IPS DF 4.7 (cell line): ENCODE measurements around the gene DDX51.
"Not testable (repeated sequence)": the region's sequence is repeated elsewhere in the genome, so short reads cannot be mapped to it uniquely, and the experiment has no call there.

Source experiments
- DNase-seq: peaks from one replicate; pipeline ENCODE4 v3.0.0-alpha.2; 2013; ENCODE audit warnings: low spot score; ENCODE audit errors: extremely low read depth

DDX51 gene

GRCh38 chr12:132141976-132142678 lies 2.0 kb downstream of the DDX51 start:
- no peak for DNase-seq

- DNase-seq: no peak
Measured at GRCh38 chr12:132140918-132141841, 2.9 kb downstream of the DDX51 start.

- DNase-seq: no peak
Measured at GRCh38 chr12:132140501-132140900, 3.6 kb downstream of the DDX51 start.

- no peak for DNase-seq
Measured at GRCh38 chr12:132139912-132140311, 4.2 kb downstream of the DDX51 start.

- DNase-seq: no peak
Measured at GRCh38 chr12:132138941-132139871, 4.9 kb downstream of the DDX51 start.

- no peak for DNase-seq
Measured at GRCh38 chr12:132137483-132138125, 6.5 kb downstream of the DDX51 start.

GRCh38 chr12:132136226-132136625 lies 7.9 kb downstream of the DDX51 start:
- DNase-seq: not testable (repeated sequence)

GRCh38 chr12:132134653-132135183 lies 9.4 kb downstream of the DDX51 start:
- not testable (repeated sequence) for DNase-seq

- DNase-seq: no peak
Measured at GRCh38 chr12:132133952-132134652, 10.0 kb downstream of the DDX51 start.

GRCh38 chr12:132132609-132133430 lies 11.3 kb downstream of the DDX51 start:
- DNase-seq: no peak

- DNase-seq: no peak
Measured at GRCh38 chr12:132131952-132132351, 12.2 kb downstream of the DDX51 start.

GRCh38 chr12:132131229-132131628 lies 12.9 kb downstream of the DDX51 start:
- no peak for DNase-seq

- DNase-seq: no peak
Measured at GRCh38 chr12:132130690-132131089, 13.4 kb downstream of the DDX51 start.

- no peak for DNase-seq
Measured at GRCh38 chr12:132129007-132129406, 15.1 kb downstream of the DDX51 start.

GRCh38 chr12:132127041-132127440 lies 17.1 kb downstream of the DDX51 start:
- no peak for DNase-seq

GRCh38 chr12:132125736-132126135 lies 18.4 kb downstream of the DDX51 start:
- DNase-seq: no peak

- no peak for DNase-seq
Measured at GRCh38 chr12:132124766-132125425, 19.2 kb downstream of the DDX51 start.

- no peak for DNase-seq
Measured at GRCh38 chr12:132123970-132124765, 20.0 kb downstream of the DDX51 start.
